ENCODE measurements around the gene SOX10.
A peak's percentile ranks its signal among the peaks of the same experiment; 100 is the strongest.

SOX10 gene

GRCh38 chr22:37985751-37986281 is 1.5 kb upstream of the SOX10 start:
- Histone ChIP-seq H3K9me2 (replicated peaks; ENCODE audit: low read depth, low read length) (no peaks in the 10 kb centered on the region), H2AFZ (ENCODE audit: low read length) (no peak overlapping the region), H3K36me3 (ENCODE audit: insufficient read depth, low read length) (no peaks in the 10 kb centered on the region), H3K9ac (ENCODE audit: low read depth, low read length, poor library complexity, severe bottlenecking) (peak overlapping the region; percentile 56), H3K79me2 (ENCODE audit: insufficient read depth, low read length) (no peaks in the 10 kb centered on the region), H3K4me2 (ENCODE audit: low read depth, low read length, poor library complexity, severe bottlenecking) (no peak overlapping the region), H3K9me3 (ENCODE audit: insufficient read depth, low read depth, low read length) (no peaks in the 10 kb centered on the region), H3F3A (ENCODE audit: low read depth) (no peaks in the 10 kb centered on the region), H3K4me3 (ENCODE audit: low read length, poor library complexity, severe bottlenecking) (no peak overlapping the region), H3K27me3 (ENCODE audit: insufficient read depth, low read length, poor library complexity, severe bottlenecking) (no peaks in the 10 kb centered on the region), H4K20me1 (ENCODE audit: insufficient read depth, low read length, poor library complexity, severe bottlenecking) (no peaks in the 10 kb centered on the region), H3K4me1 (ENCODE audit: insufficient read depth, low read length, poor library complexity, severe bottlenecking) (peaks cover 17% of the 10 kb centered on the region)
- TF ChIP-seq CTCF (conservative IDR thresholded peaks at IDR 0.05; ENCODE audit: low read length) (no peak), EZH2phosphoT487 (IDR thresholded peaks at IDR 0.05; ENCODE audit: borderline replicate concordance) (no peak)

GRCh38 chr22:37985050-37985585 is 763 bp upstream of the SOX10 start:
- Histone ChIP-seq H3K27me3 (ENCODE audit: insufficient read depth, low read length, poor library complexity, severe bottlenecking) (no peaks in the 10 kb centered on the region), H2AFZ (ENCODE audit: low read length) (no peak overlapping the region), H3K9me3 (ENCODE audit: insufficient read depth, low read depth, low read length) (no peaks in the 10 kb centered on the region), H3K9ac (ENCODE audit: low read depth, low read length, poor library complexity, severe bottlenecking) (no peak overlapping the region), H3K79me2 (ENCODE audit: insufficient read depth, low read length) (no peaks in the 10 kb centered on the region), H3K36me3 (ENCODE audit: insufficient read depth, low read length) (no peaks in the 10 kb centered on the region), H3K9me2 (replicated peaks; ENCODE audit: low read depth, low read length) (no peaks in the 10 kb centered on the region), H3K4me3 (ENCODE audit: low read length, poor library complexity, severe bottlenecking) (no peak overlapping the region), H4K20me1 (ENCODE audit: insufficient read depth, low read length, poor library complexity, severe bottlenecking) (no peaks in the 10 kb centered on the region), H3K4me1 (ENCODE audit: insufficient read depth, low read length, poor library complexity, severe bottlenecking) (peaks cover 17% of the 10 kb centered on the region), H3K4me2 (ENCODE audit: low read depth, low read length, poor library complexity, severe bottlenecking) (no peak overlapping the region), H3F3A (ENCODE audit: low read depth) (no peaks in the 10 kb centered on the region)
- TF ChIP-seq CTCF (conservative IDR thresholded peaks at IDR 0.05; ENCODE audit: low read length) (no peak), EZH2phosphoT487 (IDR thresholded peaks at IDR 0.05; ENCODE audit: borderline replicate concordance) (no peak)

GRCh38 chr22:37982938-37983859 is 1.2 kb downstream of the SOX10 start:
- TF ChIP-seq CTCF (conservative IDR thresholded peaks at IDR 0.05; ENCODE audit: low read length) (no peak), EZH2phosphoT487 (IDR thresholded peaks at IDR 0.05; ENCODE audit: borderline replicate concordance) (no peak)
- no peak overlapping the region for H3K9ac ChIP-seq (ENCODE audit: low read depth, low read length, poor library complexity, severe bottlenecking)
- H3K27me3 ChIP-seq (ENCODE audit: insufficient read depth, low read length, poor library complexity, severe bottlenecking): no peaks in the 10 kb centered on the region
- H3K36me3 ChIP-seq (ENCODE audit: insufficient read depth, low read length): no peaks in the 10 kb centered on the region
- H3K4me2 ChIP-seq (ENCODE audit: low read depth, low read length, poor library complexity, severe bottlenecking): no peak overlapping the region
- H3K4me1 ChIP-seq (ENCODE audit: insufficient read depth, low read length, poor library complexity, severe bottlenecking): peaks cover 17% of the 10 kb centered on the region
- H4K20me1 ChIP-seq (ENCODE audit: insufficient read depth, low read length, poor library complexity, severe bottlenecking): no peaks in the 10 kb centered on the region
- no peaks in the 10 kb centered on the region for H3K79me2 ChIP-seq (ENCODE audit: insufficient read depth, low read length)
- no peaks in the 10 kb centered on the region for H3K9me3 ChIP-seq (ENCODE audit: insufficient read depth, low read depth, low read length)
- no peak overlapping the region for H2AFZ ChIP-seq (ENCODE audit: low read length)
- no peaks in the 10 kb centered on the region for H3F3A ChIP-seq (ENCODE audit: low read depth)
- H3K4me3 ChIP-seq (ENCODE audit: low read length, poor library complexity, severe bottlenecking): no peak overlapping the region
- no peaks in the 10 kb centered on the region for H3K9me2 ChIP-seq (replicated peaks; ENCODE audit: low read depth, low read length)

Measured in Loucy (cell line).